H9 (cell line): Measurements from ENCODE around the gene RXFP3. TPM values are rescaled to one million over a fixed set of nuclear protein-coding genes. Genes with fewer than 3 reads are reported as not detected.

Source experiments
- DNase-seq: peaks from one replicate; pipeline ENCODE4 v3.0.0-alpha.2; 2017
- H2AFZ ChIP-seq: one replicate; pipeline ENCODE4 v1.6.1; 2013; ENCODE audit warnings: mild to moderate bottlenecking, low read length, control low read depth, moderate library complexity
- H2AK5ac ChIP-seq: 2 replicates; pipeline ENCODE4 v1.6.1; 2013; ENCODE audit warnings: low read length, control low read depth, mixed read lengths; ENCODE audit not compliant: insufficient read length
- H2BK120ac ChIP-seq: one replicate; pipeline ENCODE4 v1.6.1; 2013; ENCODE audit warnings: low read depth, mild to moderate bottlenecking, low read length, control low read depth, inconsistent platforms; ENCODE audit not compliant: poor library complexity, severe bottlenecking
- H2BK12ac ChIP-seq: 2 replicates; pipeline ENCODE4 v1.6.1; 2013; ENCODE audit warnings: low read length, control low read depth, mixed read lengths, low read depth; ENCODE audit not compliant: insufficient read length
- H2BK15ac ChIP-seq: 2 replicates; pipeline ENCODE4 v1.6.1; 2013; ENCODE audit warnings: low read depth, low read length, control low read depth
- H2BK20ac ChIP-seq: one replicate; pipeline ENCODE4 v1.6.1; 2013; ENCODE audit warnings: low read depth, mild to moderate bottlenecking, low read length, control low read depth, inconsistent platforms; ENCODE audit not compliant: poor library complexity, severe bottlenecking
- H2BK5ac ChIP-seq: 2 replicates; pipeline ENCODE4 v1.6.1; 2013; ENCODE audit warnings: low read length, control low read depth, mixed read lengths; ENCODE audit not compliant: insufficient read length
- H3K14ac ChIP-seq: 2 replicates; pipeline ENCODE4 v1.6.1; 2013; ENCODE audit warnings: low read length, control low read depth; ENCODE audit not compliant: insufficient read depth
- H3K18ac ChIP-seq: 2 replicates; pipeline ENCODE4 v1.6.1; 2013; ENCODE audit warnings: low read depth, mild to moderate bottlenecking, mixed read lengths, low read length, control low read depth; ENCODE audit not compliant: insufficient read length
- H3K23ac ChIP-seq: 2 replicates; pipeline ENCODE4 v1.6.1; 2013; ENCODE audit warnings: low read length, control low read depth, mixed read lengths, low read depth; ENCODE audit not compliant: insufficient read length
- H3K23me2 ChIP-seq: 2 replicates; pipeline ENCODE4 v1.6.1; 2013; ENCODE audit warnings: low read depth, mild to moderate bottlenecking, mixed read lengths, low read length, control low read depth; ENCODE audit not compliant: insufficient read length, poor library complexity, severe bottlenecking
- H3K27ac ChIP-seq: 2 replicates; pipeline ENCODE4 v1.5.1; 2013; ENCODE audit warnings: low read length, control low read depth, mixed read lengths, low read depth; ENCODE audit not compliant: insufficient read length
- H3K27me3 ChIP-seq: 2 replicates; pipeline ENCODE4 v1.6.1; 2013; ENCODE audit warnings: low read length, control low read depth, inconsistent platforms; ENCODE audit not compliant: insufficient read depth
- H3K4ac ChIP-seq: 2 replicates; pipeline ENCODE4 v1.6.1; 2013; ENCODE audit warnings: low read depth, mild to moderate bottlenecking, control low read depth, inconsistent platforms, low read length, moderate library complexity
- H3K4me1 ChIP-seq: 2 replicates; pipeline ENCODE4 v1.6.1; 2013; ENCODE audit warnings: low read length, control low read depth, inconsistent platforms; ENCODE audit not compliant: insufficient read depth
- H3K4me2 ChIP-seq: 2 replicates; pipeline ENCODE4 v1.6.1; 2013; ENCODE audit warnings: low read length, control low read depth, mixed read lengths; ENCODE audit not compliant: insufficient read length, insufficient read depth
- H3K56ac ChIP-seq: 2 replicates; pipeline ENCODE4 v1.6.1; 2013; ENCODE audit warnings: low read depth, mild to moderate bottlenecking, mixed read lengths, low read length, control low read depth; ENCODE audit not compliant: insufficient read length
- H3K79me1 ChIP-seq: 2 replicates; pipeline ENCODE4 v1.6.1; 2013; ENCODE audit warnings: low read depth, mild to moderate bottlenecking, moderate library complexity, low read length, control low read depth, inconsistent platforms; ENCODE audit not compliant: insufficient read depth, poor library complexity, severe bottlenecking
- H3K79me2 ChIP-seq: 2 replicates; pipeline ENCODE4 v1.6.1; 2013; ENCODE audit warnings: low read length, control low read depth, inconsistent platforms; ENCODE audit not compliant: insufficient read depth
- H3K9ac ChIP-seq: 2 replicates; pipeline ENCODE4 v1.6.1; 2013; ENCODE audit warnings: low read length, control low read depth, mixed read lengths; ENCODE audit not compliant: insufficient read length; ENCODE audit errors: extremely low read depth
- H3K9me3 ChIP-seq: one replicate; pipeline ENCODE4 v1.6.1; 2013; ENCODE audit warnings: low read depth, low read length, inconsistent platforms; ENCODE audit not compliant: control insufficient read depth
- H3T11ph ChIP-seq: one replicate; pipeline ENCODE4 v1.6.1; 2013; ENCODE audit warnings: mild to moderate bottlenecking, low read length, control low read depth, inconsistent platforms
- H4K20me1 ChIP-seq: one replicate; pipeline ENCODE4 v1.6.1; 2013; ENCODE audit not compliant: control insufficient read depth, insufficient read length, insufficient read depth
- H4K5ac ChIP-seq: 2 replicates; pipeline ENCODE4 v1.6.1; 2013; ENCODE audit warnings: low read depth, mild to moderate bottlenecking, mixed read lengths, low read length, control low read depth; ENCODE audit not compliant: insufficient read length
- H4K8ac ChIP-seq: replicated peaks from 2 replicates; pipeline ENCODE4 v1.6.1; 2013; ENCODE audit warnings: low read length, control low read depth, mixed read lengths, low read depth; ENCODE audit not compliant: insufficient read length
- H4K91ac ChIP-seq: 2 replicates; pipeline ENCODE4 v1.6.1; 2013; ENCODE audit warnings: low read depth, mild to moderate bottlenecking, moderate library complexity, mixed read lengths, low read length, control low read depth; ENCODE audit not compliant: insufficient read length
- H3K27ac Mint-ChIP-seq, 3 experiments: 2 replicates in 2 of 3; 3 replicates in 1 of 3; pipeline ENCODE4 v1.8.0; 2020 to 2021; ENCODE audit warnings: mixed read lengths in 3 of 3, mild to moderate bottlenecking in 1 of 3, moderate library complexity in 1 of 3
- H3K27me3 Mint-ChIP-seq: 2 replicates; pipeline ENCODE4 v1.8.0; 2021; ENCODE audit warnings: low read depth, mild to moderate bottlenecking, moderate library complexity, mixed read lengths
- H3K36me3 Mint-ChIP-seq, 3 experiments: 2 replicates in 2 of 3; 3 replicates in 1 of 3; pipeline ENCODE4 v1.8.0; 2020 to 2021; ENCODE audit warnings: low read depth in 3 of 3, mixed read lengths in 3 of 3; ENCODE audit not compliant: insufficient read depth in 1 of 3
- H3K4me1 Mint-ChIP-seq, 2 experiments: 2 replicates each; pipeline ENCODE4 v1.8.0; 2020; ENCODE audit warnings: mixed read lengths in 2 of 2
- H3K4me3 Mint-ChIP-seq, 2 experiments: 2 replicates in 1 of 2; 3 replicates in 1 of 2; pipeline ENCODE4 v1.8.0; 2020 to 2021; ENCODE audit warnings: mild to moderate bottlenecking in 2 of 2, mixed read lengths in 2 of 2, moderate library complexity in 1 of 2
- H3K9me3 Mint-ChIP-seq, 2 experiments: 2 replicates in 1 of 2; 3 replicates in 1 of 2; pipeline ENCODE4 v1.8.0; 2020; ENCODE audit warnings: mild to moderate bottlenecking in 2 of 2, mixed read lengths in 2 of 2, moderate library complexity in 1 of 2
- CTCF ChIP-seq: fragments of 200-600 bp; sonication (generic); conservative IDR thresholded peaks from 3 replicates; pipeline ENCODE4 v1.8.0; 2021; ENCODE audit warnings: antibody characterized with exemption, mild to moderate bottlenecking
- WGBS: extraction: QIAGEN DNeasy Blood & Tissue Kit; methylation state at CpG from one replicate; pipeline ENCODE4 v1.1.7; 2013; ENCODE audit warnings: missing lambda C conversion rate, low lambda C conversion rate, mixed read lengths; ENCODE audit not compliant: insufficient read length; ENCODE audit errors: extremely low coverage; 5-methylcytosine and 5-hydroxymethylcytosine counted together
- total RNA-seq: library from RNA; stranded (reverse); gene quantifications from 2 replicates; pipeline ENCODE4 v1.2.1, GENCODE V29; 2021

The RXFP3 gene
- total RNA-seq, 1 experiment from 2014 or later = not detected

- Histone ChIP-seq H2BK15ac (no peak within 1 kb of the TSS), H3K56ac (no peak within 1 kb of the TSS), H3K4me1 (peaks cover 9% of the 10 kb centered on the region; the same call in 1 of the 2 replicates), H3K9ac (peak within 1 kb of the TSS; percentile 39), H2AFZ (peak within 1 kb of the TSS; percentile 75), H3T11ph (no peak within 1 kb of the TSS), H2BK12ac (no peak within 1 kb of the TSS), H4K5ac (no peak within 1 kb of the TSS), H4K91ac (no peak within 1 kb of the TSS), H2BK5ac (no peak within 1 kb of the TSS), H3K27ac (no peak within 1 kb of the TSS), H3K23ac (no peak within 1 kb of the TSS), H3K27me3 (peaks cover 3% of the 10 kb centered on the region; the same call in 1 of the 2 replicates), H3K79me2 (no peaks in the 10 kb centered on the region; the same call in 1 of the 2 replicates), H4K8ac (no peak within 1 kb of the TSS), H3K18ac (peak within 1 kb of the TSS; percentile 21), H2BK120ac (no peak within 1 kb of the TSS), H2BK20ac (no peak within 1 kb of the TSS), H2AK5ac (no peak within 1 kb of the TSS), H3K79me1 (no peaks in the 10 kb centered on the region), H4K20me1 (no peaks in the 10 kb centered on the region), H3K14ac (peak within 1 kb of the TSS; percentile 14; the same call in 1 of the 2 replicates), H3K23me2 (peaks cover 7% of the 10 kb centered on the region), H3K9me3 (no peaks in the 10 kb centered on the region), H3K4ac (no peak within 1 kb of the TSS), H3K4me2 (peak within 1 kb of the TSS; percentile 65)
- Mint-ChIP-seq H3K27me3 (peaks cover 30% of the 10 kb centered on the region), H3K27ac (peak within 1 kb of the TSS in 2 of 3 experiments; percentile 75 to 87; a peak in 5 of 7 replicates), H3K9me3 (no peaks in the 10 kb centered on the region; a peak in 2 of 5 replicates), H3K36me3 (no peaks in the 10 kb centered on the region), H3K4me3 (peak within 1 kb of the TSS; percentile 74 to 93), H3K4me1 (peaks cover 30 to 34% of the 10 kb centered on the region in 2 experiments)
- peak; percentile 75 for DNase-seq
- no peak for TF ChIP-seq CTCF
- no CpG with 5 or more reads among the region's 45 CpGs for WGBS
These were observed 44.2 kb upstream of the RXFP3 start, which contains the start of gene ADAMTS12 for GRCh38 chr5:33891788-33892619. ADAMTS12 (minus strand) TSS chr5:33891990; CDS start chr5:33891856, 134 bp downstream.
